PC-3 (cell line): ENCODE data around the gene TMEM79.

Source experiments
- CTCF ChIP-seq: fragments of 300-600 bp; sonication (generic); conservative IDR thresholded peaks from 2 replicates; pipeline ENCODE4 v1.5.1; 2017; ENCODE audit warnings: antibody characterized with exemption, low read depth, mild to moderate bottlenecking, low read length
- EZH2 ChIP-seq: fragments of 300-600 bp; sonication (generic); IDR thresholded peaks from one replicate; pipeline ENCODE4 v1.6.1; 2017; ENCODE audit warnings: antibody characterized with exemption, mild to moderate bottlenecking, low read length; ENCODE audit not compliant: unreplicated experiment
- EZH2phosphoT487 ChIP-seq: fragments of 300-600 bp; sonication (generic); IDR thresholded peaks from 2 replicates; pipeline ENCODE4 v1.6.1; 2018; ENCODE audit warnings: mild to moderate bottlenecking, antibody characterized with exemption, low read length, borderline replicate concordance

- TF ChIP-seq EZH2 (no peak), CTCF (no peak), EZH2phosphoT487 (no peak)
Observed at GRCh38 chr1:156293098-156293434, 8.9 kb downstream of the TMEM79 start.
